ENCODE data around the gene PRR16.

GRCh38 chr5:120533581-120533980 lies 69.5 kb downstream of the PRR16 start:
- TF ChIP-seq POLR2A (IDR thresholded peaks at IDR 0.05) (no peak), CTCF (IDR thresholded peaks at IDR 0.05) (no peak)
